Epithelial cell of alveolus of lung (primary cell): ENCODE data around the gene TRMT61A. TPM values are rescaled to one million over a fixed set of nuclear protein-coding genes. Genes with fewer than 3 reads are reported as not detected.

Experiments
- total RNA-seq: library from RNA; depleted of rRNA; stranded (reverse); fragments of >200 nt; gene quantifications from 2 replicates; pipeline ENCODE4 v1.2.1, GENCODE V29; 2015

TRMT61A gene
- total RNA-seq, result 7.2 and 9.1 TPM in 2 replicates

GRCh38 chr14:103528587-103529382, at the start of gene TRMT61A:
TSS of gene TRMT61A (plus strand) at chr14:103529196. CDS start at chr14:103529979, 783 bp downstream.

GRCh38 chr14:103522649-103523574, 6.1 kb upstream of the TRMT61A start, which contains the start of gene CKB:
TSS of gene CKB (minus strand) at chr14:103522830. CDS start at chr14:103522493, 337 bp downstream.

GRCh38 chr14:103562429-103563225, 33.6 kb downstream of the TRMT61A start, which contains the start of the genes BAG5 and COA8:
TSS of gene BAG5 (minus strand) at chr14:103562657. CDS start at chr14:103561164, 1,493 bp downstream.
TSS of gene COA8 (plus strand) at chr14:103562960. CDS start at chr14:103563002, 42 bp downstream.

Other genes starting within 250 kb of the TRMT61A start
- gene EIF5, start 195.0 kb upstream of the TRMT61A start, total RNA-seq, result 116 and 218 TPM in 2 replicates
- 48.6 and 61.6 TPM in 2 replicates for gene MARK3, start 143.8 kb upstream of the TRMT61A start, total RNA-seq
- 15.1 and 51.5 TPM in 2 replicates for gene CKB, start 6.4 kb upstream of the TRMT61A start, total RNA-seq
- 16.8 and 18.7 TPM in 2 replicates for gene BAG5, start 33.5 kb downstream of the TRMT61A start, total RNA-seq
- gene COA8, start 33.8 kb downstream of the TRMT61A start, total RNA-seq, result 25.5 and 32.3 TPM in 2 replicates
- gene KLC1, start 100.0 kb downstream of the TRMT61A start, total RNA-seq, result 132 and 148 TPM in 2 replicates
- gene XRCC3, start 186.3 kb downstream of the TRMT61A start, total RNA-seq, result 10.5 and 26.9 TPM in 2 replicates
- gene ZFYVE21, start 186.6 kb downstream of the TRMT61A start, total RNA-seq, result 40.0 and 45.1 TPM in 2 replicates